Right lobe of liver (tissue), 6 donors: ENCODE measurements around the gene GFAP. TPM values are rescaled to one million over a fixed set of nuclear protein-coding genes. Genes with fewer than 3 reads are reported as not detected.

Source experiments
- ATAC-seq, 4 donors: fragments of 200-7000 bp; cut with Tn5 transposase; one replicate each; pipeline ENCODE4 v1.9.1; 2020; ENCODE audit warnings: mild to moderate bottlenecking in 4 of 4, moderate library complexity in 4 of 4
- DNase-seq, 3 donors: peaks; one replicate each; pipeline ENCODE4 v3.0.0-alpha.2; 2020
- H3K27ac ChIP-seq, 3 donors: fragments of 200-600 bp; one replicate each; pipeline ENCODE4 v1.8.0; 2022
- H3K27me3 ChIP-seq, 2 donors: fragments of 200-600 bp; one replicate each; pipeline ENCODE4 v1.8.0; 2022
- H3K36me3 ChIP-seq, 4 donors: fragments of 200-600 bp; sonication (generic) in 1 of 4; one replicate each; pipeline versions ENCODE4 v1.5.1 to v1.8.0; 2017 to 2022; ENCODE audit warnings: control low read depth in 1 of 4
- H3K4me1 ChIP-seq, 4 donors: fragments of 200-600 bp; sonication (generic) in 1 of 4; one replicate each; pipeline versions ENCODE4 v1.5.1 to v1.8.0; 2017 to 2022; ENCODE audit warnings: control low read depth in 1 of 4
- H3K4me3 ChIP-seq, 3 donors: fragments of 200-600 bp; one replicate each; pipeline ENCODE4 v1.8.0; 2022
- H3K9me3 ChIP-seq, 4 donors: fragments of 200-600 bp; sonication (generic) in 1 of 4; one replicate each; pipeline versions ENCODE4 v1.5.1 to v1.8.0; 2017 to 2022; ENCODE audit warnings: control low read depth in 1 of 4
- CTCF ChIP-seq, 4 donors: fragments of 200-600 bp in 3 of 4; fragments of 450-650 bp in 1 of 4; IDR thresholded peaks; one replicate each; pipeline versions ENCODE4 v1.5.1 to v1.8.0; 2016 to 2022; ENCODE audit warnings: antibody characterized with exemption in 4 of 4, mild to moderate bottlenecking in 2 of 4
- POLR2A ChIP-seq: fragments of 450-650 bp; IDR thresholded peaks from one replicate; pipeline ENCODE4 v1.6.1; 2017; ENCODE audit warnings: antibody characterized with exemption, mild to moderate bottlenecking
- WGBS: methylation state at CpG from one replicate; pipeline ENCODE4 v1.1.6; 2018; ENCODE audit warnings: low coverage, low lambda C conversion rate; ENCODE audit not compliant: insufficient coverage; ENCODE audit errors: missing lambda C conversion rate; 5-methylcytosine and 5-hydroxymethylcytosine counted together
- intact Hi-C, 2 donors: fragments of 100-400 bp; cut with DNase I; formaldehyde crosslinking; loops; one replicate each; pipeline versions ENCODE4 v1.11.2 to v1.14.1; 2022
- total RNA-seq, 6 experiments: library from RNA; depleted of rRNA in 2 of 6; stranded (reverse); fragments of >200 nt in 2 of 6; fragmentation: NEBNext Ultra II Directional in 3 of 6; extraction: Animal tissue kit (Norgen Biotek cat#: 25700) in 3 of 6; gene quantifications; one replicate each; pipeline versions ENCODE4 v1.1.0 to v1.2.4, GENCODE V29; 2016 to 2023
- donor health status: DM: no; HTN: yes; CAD: no.
- donor health status: DM: no; HTN: no; CAD: no.
- donor health status: DM: no; HTN: no; CAD: no.
- donor health status: DM: no; HTN: yes; CAD: no.
- donor health status: DM: no; HTN: yes; CAD: no.

Gene GFAP
- total RNA-seq, 6 experiments from 2014 or later, result 0.18 to 0.50 (median 0.27) TPM

DNA sequence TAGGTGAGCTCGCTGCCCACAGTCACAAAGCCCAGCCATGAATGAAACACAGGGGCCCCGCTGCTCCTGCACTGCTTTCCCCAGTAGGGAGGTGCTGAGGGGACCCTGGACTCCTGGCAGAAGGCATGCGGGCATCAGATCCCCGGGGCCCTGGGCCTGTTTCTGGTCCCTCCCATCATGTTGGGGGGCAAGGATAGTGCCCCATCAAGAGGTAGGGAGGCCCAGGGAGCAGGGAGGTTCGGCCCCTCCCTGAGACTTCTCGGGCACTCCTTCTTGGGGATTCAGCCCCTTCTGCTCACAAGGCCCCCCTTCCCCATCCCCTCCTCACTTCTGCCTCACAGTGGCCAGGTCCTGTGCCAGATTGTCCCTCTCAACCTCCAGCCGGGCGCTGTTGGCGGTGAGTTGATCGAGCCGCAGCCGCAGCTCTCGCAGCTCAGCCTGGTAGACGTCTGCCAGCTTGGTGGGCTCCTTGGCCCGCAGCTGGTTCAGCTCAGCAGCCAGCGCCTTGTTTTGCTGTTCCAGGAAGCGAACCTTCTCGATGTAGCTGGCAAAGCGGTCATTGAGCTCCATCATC is 515 bp downstream of the GFAP start:
- Histone ChIP-seq H3K27me3 (no peaks in the 10 kb centered on the region), H3K4me3 (no peak overlapping the region), H3K4me1 (peaks cover 0 to 10% (median 4%) of the 10 kb centered on the region in 4 donors), H3K36me3 (no peaks in the 10 kb centered on the region), H3K9me3 (no peaks in the 10 kb centered on the region), H3K27ac (no peak overlapping the region)
- peak in 1 of 3 donors; percentile 44 for DNase-seq
- TF ChIP-seq POLR2A (no peak), CTCF (IDR thresholded peaks at IDR 0.05) (no peak)
- ATAC-seq, result no peak
- 68% methylated on average over 4 of the region's 19 CpGs for WGBS
- intact Hi-C loops, result loop anchor here in 1 of 2 donors (10.0 kb wide), 1 partner anchor 210 kb away; no protein-coding TSS in a partner anchor

- H3K27ac ChIP-seq, result no peak overlapping the region
- H3K4me3 ChIP-seq, result no peak overlapping the region
- ATAC-seq, result no peak
- no peaks in the 10 kb centered on the region for H3K27me3 ChIP-seq
- H3K36me3 ChIP-seq, result no peaks in the 10 kb centered on the region
- H3K4me1 ChIP-seq, result peaks cover 0 to 10% (median 4%) of the 10 kb centered on the region in 4 donors
- intact Hi-C loops, result loop anchor here in 1 of 2 donors (10.0 kb wide), 1 partner anchor 211 kb away; no protein-coding TSS in a partner anchor
- no peak for DNase-seq
- TF ChIP-seq POLR2A, result no peak
- TF ChIP-seq CTCF (IDR thresholded peaks at IDR 0.05), result no peak
- 67% methylated on average over 2 of the region's 4 CpGs for WGBS
- H3K9me3 ChIP-seq, result no peaks in the 10 kb centered on the region
Observed at GRCh38 chr17:44914148-44914547, 1.2 kb downstream of the GFAP start.

GRCh38 chr17:44913676-44914075 is 1.6 kb downstream of the GFAP start:
- H3K4me3 ChIP-seq, result no peak overlapping the region
- no peak overlapping the region for H3K27ac ChIP-seq
- ATAC-seq (no peak), DNase-seq (no peak)
- no peak for TF ChIP-seq POLR2A
- TF ChIP-seq CTCF (IDR thresholded peaks at IDR 0.05), result no peak
- no peaks in the 10 kb centered on the region for H3K36me3 ChIP-seq
- no peaks in the 10 kb centered on the region for H3K27me3 ChIP-seq
- intact Hi-C loops, result loop anchor here in 1 of 2 donors (10.0 kb wide), 1 partner anchor 211 kb away; no protein-coding TSS in a partner anchor
- H3K4me1 ChIP-seq, result peaks cover 0 to 10% (median 4%) of the 10 kb centered on the region in 4 donors
- 51% methylated on average over 5 of the region's 6 CpGs for WGBS
- H3K9me3 ChIP-seq, result no peaks in the 10 kb centered on the region

GRCh38 chr17:44912763-44913544 is 2.3 kb downstream of the GFAP start:
- TF ChIP-seq POLR2A (no peak), CTCF (IDR thresholded peaks at IDR 0.05) (no peak)
- Histone ChIP-seq H3K36me3 (no peaks in the 10 kb centered on the region), H3K4me1 (peaks cover 0 to 10% (median 4%) of the 10 kb centered on the region in 4 donors), H3K27ac (no peak overlapping the region), H3K4me3 (no peak overlapping the region), H3K9me3 (no peaks in the 10 kb centered on the region), H3K27me3 (no peaks in the 10 kb centered on the region)
- DNase-seq (no peak), ATAC-seq (no peak)
- intact Hi-C loops, result loop anchor here in 1 of 2 donors (10.0 kb wide), 1 partner anchor 212 kb away; no protein-coding TSS in a partner anchor
- 68% methylated on average over 2 of the region's 14 CpGs for WGBS
